NB4 (cell line): ENCODE measurements around the gene SLC2A4.

Experiments
- DNase-seq: peaks from one replicate; pipeline ENCODE4 v3.0.0; 2010; ENCODE audit warnings: low read depth
- H3K4me3 ChIP-seq: one replicate; pipeline ENCODE4 v1.5.1; 2011; ENCODE audit warnings: mild to moderate bottlenecking, low read depth, low read length, moderate library complexity
- MAX ChIP-seq: IDR thresholded peaks from 2 replicates; pipeline ENCODE4 v1.6.1; 2011; ENCODE audit warnings: low read depth, low read length
- MYC ChIP-seq: IDR thresholded peaks from 2 replicates; pipeline ENCODE4 v1.6.1; 2011; ENCODE audit warnings: low read depth, low read length
- POLR2A ChIP-seq: IDR thresholded peaks from 2 replicates; pipeline ENCODE4 v1.6.1; 2011; ENCODE audit warnings: mild to moderate bottlenecking; ENCODE audit not compliant: insufficient read length; ENCODE audit errors: extremely low read depth
- TF ChIP-seq, protein P1 (sequence below): IDR thresholded peaks from one replicate; pipeline ENCODE4 v1.5.1; 2012; ENCODE audit warnings: low read depth, low read length

SLC2A4 gene

DNA sequence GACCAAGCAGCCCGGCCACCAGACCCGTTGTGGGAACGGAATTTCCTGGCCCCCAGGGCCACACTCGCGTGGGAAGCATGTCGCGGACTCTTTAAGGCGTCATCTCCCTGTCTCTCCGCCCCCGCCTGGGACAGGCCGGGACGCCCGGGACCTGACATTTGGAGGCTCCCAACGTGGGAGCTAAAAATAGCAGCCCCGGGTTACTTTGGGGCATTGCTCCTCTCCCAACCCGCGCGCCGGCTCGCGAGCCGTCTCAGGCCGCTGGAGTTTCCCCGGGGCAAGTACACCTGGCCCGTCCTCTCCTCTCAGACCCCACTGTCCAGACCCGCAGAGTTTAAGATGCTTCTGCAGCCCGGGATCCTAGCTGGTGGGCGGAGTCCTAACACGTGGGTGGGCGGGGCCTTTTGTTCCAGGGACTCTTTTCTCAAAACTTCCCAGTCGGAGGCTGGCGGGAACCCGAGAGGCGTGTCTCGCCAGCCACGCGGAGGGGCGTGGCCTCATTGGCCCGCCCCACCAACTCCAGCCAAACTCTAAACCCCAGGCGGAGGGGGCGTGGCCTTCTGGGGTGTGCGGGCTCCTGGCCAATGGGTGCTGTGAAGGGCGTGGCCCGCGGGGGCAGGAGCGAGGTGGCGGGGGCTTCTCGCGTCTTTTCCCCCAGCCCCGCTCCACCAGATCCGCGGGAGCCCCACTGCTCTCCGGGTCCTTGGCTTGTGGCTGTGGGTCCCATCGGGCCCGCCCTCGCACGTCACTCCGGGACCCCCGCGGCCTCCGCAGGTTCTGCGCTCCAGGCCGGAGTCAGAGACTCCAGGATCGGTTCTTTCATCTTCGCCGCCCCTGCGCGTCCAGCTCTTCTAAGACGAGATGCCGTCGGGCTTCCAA lies at the start of gene SLC2A4:
TSS of gene SLC2A4 (plus strand) at position 645 of the 879 bp plus-strand sequence. CDS start at position 862, 217 bp downstream.
- TF ChIP-seq POLR2A (no peak), MYC (peak; percentile 79), MAX (peak; percentile 87)
- TF ChIP-seq, protein P1, sequence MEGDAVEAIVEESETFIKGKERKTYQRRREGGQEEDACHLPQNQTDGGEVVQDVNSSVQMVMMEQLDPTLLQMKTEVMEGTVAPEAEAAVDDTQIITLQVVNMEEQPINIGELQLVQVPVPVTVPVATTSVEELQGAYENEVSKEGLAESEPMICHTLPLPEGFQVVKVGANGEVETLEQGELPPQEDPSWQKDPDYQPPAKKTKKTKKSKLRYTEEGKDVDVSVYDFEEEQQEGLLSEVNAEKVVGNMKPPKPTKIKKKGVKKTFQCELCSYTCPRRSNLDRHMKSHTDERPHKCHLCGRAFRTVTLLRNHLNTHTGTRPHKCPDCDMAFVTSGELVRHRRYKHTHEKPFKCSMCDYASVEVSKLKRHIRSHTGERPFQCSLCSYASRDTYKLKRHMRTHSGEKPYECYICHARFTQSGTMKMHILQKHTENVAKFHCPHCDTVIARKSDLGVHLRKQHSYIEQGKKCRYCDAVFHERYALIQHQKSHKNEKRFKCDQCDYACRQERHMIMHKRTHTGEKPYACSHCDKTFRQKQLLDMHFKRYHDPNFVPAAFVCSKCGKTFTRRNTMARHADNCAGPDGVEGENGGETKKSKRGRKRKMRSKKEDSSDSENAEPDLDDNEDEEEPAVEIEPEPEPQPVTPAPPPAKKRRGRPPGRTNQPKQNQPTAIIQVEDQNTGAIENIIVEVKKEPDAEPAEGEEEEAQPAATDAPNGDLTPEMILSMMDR, result no peak
- peak within 1 kb of the TSS; percentile 36 for H3K4me3 ChIP-seq
- DNase-seq, result peak; percentile 91

DNA sequence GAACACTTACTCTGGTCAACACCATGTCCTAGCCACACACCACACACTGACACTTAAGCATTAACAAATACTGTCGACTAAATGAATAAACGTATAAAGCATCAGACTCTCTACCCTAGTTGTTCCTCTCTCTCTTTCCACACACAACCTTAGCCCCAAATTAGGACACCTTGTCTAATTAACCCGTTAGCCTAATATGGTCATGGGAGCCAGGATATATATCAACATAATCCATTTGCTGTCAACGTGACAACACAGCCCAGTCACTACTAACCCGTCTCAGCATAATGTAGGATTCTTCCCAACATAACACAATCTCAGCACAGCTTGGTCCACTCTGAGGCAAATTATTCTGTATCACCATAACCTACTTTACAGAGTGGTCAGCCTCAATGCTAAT lies 49.4 kb upstream of the SLC2A4 start:
- no peak for DNase-seq
- peak overlapping the region; percentile 50 for H3K4me3 ChIP-seq
- TF ChIP-seq POLR2A (no peak), MAX (no peak), MYC (no peak)
- TF ChIP-seq, protein P1, result no peak

GRCh38 chr17:7233701-7234082 lies 47.8 kb upstream of the SLC2A4 start:
- H3K4me3 ChIP-seq, result peak overlapping the region; percentile 94
- no peak for DNase-seq
- no peak for TF ChIP-seq MAX
- no peak for TF ChIP-seq MYC
- no peak for TF ChIP-seq POLR2A
- TF ChIP-seq, protein P1, result no peak

DNA sequence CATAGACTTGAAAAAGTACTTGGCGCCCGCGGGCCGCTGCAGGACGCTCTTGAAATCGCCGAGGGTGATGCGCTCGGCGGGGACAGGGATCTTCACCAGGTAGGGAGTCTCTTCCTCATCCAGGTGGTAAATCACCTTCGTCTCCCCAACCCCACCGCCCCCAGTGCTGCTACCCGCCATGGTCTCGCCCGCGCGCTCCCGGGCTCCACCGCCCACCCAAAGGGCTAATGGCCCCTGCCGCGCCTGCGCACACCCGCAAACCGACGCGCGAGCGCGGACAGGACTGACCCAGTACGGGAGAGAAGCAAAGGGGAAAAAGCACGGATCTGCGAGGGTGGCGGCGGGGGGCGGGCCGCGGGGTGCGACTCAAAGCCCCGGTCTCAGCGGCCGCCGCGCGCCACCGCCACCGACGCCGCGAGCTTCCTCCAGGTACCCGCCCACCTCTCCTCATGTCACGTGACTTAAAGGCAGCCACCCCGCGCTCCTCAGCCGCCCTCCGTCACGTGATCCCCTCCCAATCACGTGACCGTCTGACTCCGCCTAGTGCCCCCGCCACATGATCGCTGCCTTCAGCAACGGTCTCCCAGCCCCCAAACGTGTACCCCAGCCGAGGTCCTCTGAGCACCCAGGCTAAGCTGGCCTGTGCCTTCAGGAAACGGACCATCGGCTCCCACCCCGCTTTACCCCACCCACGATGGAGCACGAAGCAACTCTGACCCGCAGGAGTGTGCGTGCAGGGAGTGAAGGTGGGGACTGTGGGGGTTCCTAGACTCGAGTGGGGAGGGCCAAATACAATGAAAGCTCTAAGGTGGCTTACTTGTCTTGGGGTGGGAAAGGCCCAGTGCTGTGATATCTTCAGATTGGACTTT lies 47.2 kb upstream of the SLC2A4 start, which contains the start of gene DVL2:
TSS of gene DVL2 (minus strand) at position 435 of the 869 bp plus-strand sequence. CDS start at position 180, 255 bp downstream.
- H3K4me3 ChIP-seq, result peak within 1 kb of the TSS; percentile 94
- DNase-seq, result peak; percentile 94
- TF ChIP-seq POLR2A (peak; percentile 53), MAX (peak; percentile 98), MYC (peak; percentile 68; the same call in 1 of the 2 replicates)
- TF ChIP-seq, protein P1, result no peak

DNA sequence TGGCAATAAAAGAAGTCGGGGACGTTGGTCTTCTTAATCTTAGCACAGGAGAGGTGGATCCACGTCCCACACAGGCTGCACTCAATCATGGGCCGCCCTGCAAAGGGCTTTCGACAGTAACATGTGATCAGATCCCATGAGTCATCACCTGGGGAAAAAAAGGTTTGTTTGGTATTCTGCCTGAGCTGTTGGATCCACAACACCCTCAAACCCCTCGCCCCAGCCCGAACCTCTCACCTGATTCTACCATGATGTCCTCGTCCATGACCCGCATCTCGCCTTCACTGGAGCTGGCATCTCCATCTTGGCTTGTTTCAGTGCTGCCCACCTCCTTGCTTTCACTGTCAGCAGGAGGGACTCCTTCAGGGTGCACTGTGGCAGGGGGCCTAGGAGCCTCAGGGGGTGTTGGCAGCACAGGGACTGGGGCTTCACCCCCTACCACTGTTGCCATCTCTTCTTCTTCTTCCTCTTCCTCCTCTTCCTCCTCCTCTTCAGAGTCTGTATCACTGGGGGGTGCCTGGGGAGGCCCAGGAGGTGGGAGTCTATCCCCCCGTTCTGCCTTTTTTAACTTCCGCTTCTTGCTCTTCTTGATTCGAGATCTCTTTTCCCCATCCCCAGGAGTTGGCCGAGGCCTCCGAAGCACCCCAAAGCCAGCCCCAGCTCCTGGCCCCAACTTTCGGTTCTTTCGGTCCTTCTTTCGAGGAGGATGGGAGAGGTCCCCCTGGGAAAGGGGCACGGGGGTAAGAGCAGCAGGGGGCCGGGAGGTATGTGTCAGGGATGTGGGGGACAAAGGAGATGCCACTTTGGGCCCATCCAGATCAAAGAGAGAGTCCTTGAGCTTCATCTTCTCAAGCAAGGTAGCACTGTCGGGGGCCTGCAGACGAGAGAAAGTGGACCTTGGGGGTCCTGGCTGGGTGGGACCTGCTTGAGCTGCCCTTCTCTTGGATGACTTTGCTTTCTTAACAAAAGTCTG lies 45.5 kb upstream of the SLC2A4 start:
- H3K4me3 ChIP-seq, result no peak overlapping the region
- no peak for DNase-seq
- TF ChIP-seq, protein P1, result no peak
- no peak for TF ChIP-seq POLR2A
- TF ChIP-seq MYC, result no peak
- TF ChIP-seq MAX, result no peak
